Measurements from ENCODE around the gene PGA5.
"Not testable (repeated sequence)": the region's sequence is repeated elsewhere in the genome, so short reads cannot be mapped to it uniquely, and the experiment has no call there.

- TF ChIP-seq CTCF, POLR2A (IDR thresholded peaks at IDR 0.05): not testable (repeated sequence)
Observed at GRCh38 chr11:61218306-61218705, 22.7 kb upstream of the PGA5 start.

Data from adrenal gland (tissue), 5 donors.